Measurements from ENCODE around the gene ONECUT2. TPM values are rescaled to one million over a fixed set of nuclear protein-coding genes. Genes with fewer than 3 reads are reported as not detected.
A peak's percentile ranks its signal among the peaks of the same experiment; 100 is the strongest.

Gene ONECUT2
- total and polyA plus RNA-seq, 9 of the 15 experiments (the other 6 are each of a cell fraction or from before 2014, with no cell fraction given) = 0.27 to 2.5 (median 0.83) TPM

DNA sequence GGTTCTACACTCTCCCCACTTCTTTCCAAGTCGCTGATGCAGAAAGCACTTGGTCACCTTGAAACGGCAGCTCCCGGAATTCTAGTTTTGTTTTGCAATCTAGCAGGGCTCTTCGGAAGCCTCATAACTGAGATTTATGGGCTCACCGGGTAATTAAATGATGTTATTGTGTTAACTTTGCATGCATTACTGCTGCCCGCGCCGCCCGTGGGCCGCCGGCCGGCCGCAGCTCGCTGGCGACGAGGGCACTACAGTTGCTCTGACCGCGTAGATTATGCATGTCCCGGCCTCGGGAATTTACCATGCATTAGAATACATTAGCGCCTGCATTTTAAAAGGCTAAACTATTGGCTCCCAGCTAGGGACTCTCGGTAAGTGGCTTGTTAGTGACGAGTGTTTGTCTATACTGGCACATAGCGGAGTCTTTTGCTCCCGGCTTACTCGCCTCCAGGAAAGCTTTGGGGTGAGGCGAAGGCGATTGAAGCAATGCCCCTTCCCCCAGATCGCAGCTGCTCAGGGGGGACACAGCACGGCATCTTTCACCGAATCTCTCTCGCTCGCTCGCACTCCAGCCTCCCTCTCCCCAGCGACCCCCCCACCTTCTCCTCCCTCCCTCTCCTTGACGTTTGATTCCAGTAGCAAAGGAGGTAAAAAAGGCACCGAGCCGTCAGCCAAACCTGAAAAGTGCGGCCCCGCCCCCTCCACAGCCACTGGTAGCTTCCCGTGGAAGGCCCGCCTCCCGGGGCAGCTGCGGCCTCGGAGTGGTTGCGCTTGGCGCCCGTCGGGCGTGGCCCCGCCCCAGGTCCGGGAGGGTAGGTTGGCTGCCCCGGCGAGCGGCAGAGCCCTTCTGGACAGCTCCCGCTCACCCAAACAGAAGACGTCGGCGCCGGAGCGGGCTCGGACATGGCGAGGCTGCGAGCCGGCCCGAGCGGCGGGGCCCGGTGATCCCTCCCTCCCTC is at the start of gene ONECUT2 (continued):
- TF ChIP-seq, protein P1, sequence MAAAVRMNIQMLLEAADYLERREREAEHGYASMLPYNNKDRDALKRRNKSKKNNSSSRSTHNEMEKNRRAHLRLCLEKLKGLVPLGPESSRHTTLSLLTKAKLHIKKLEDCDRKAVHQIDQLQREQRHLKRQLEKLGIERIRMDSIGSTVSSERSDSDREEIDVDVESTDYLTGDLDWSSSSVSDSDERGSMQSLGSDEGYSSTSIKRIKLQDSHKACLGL (CRISPR knock-in tag; IDR thresholded peaks at IDR 0.05; ENCODE audit: borderline replicate concordance, poor library complexity, severe bottlenecking) = no peak
- no peak for TF ChIP-seq MED1 (CRISPR knock-in tag; IDR thresholded peaks at IDR 0.05; ENCODE audit: borderline replicate concordance)
- no peak for TF ChIP-seq ZNF318 (IDR thresholded peaks at IDR 0.05; ENCODE audit: borderline replicate concordance in 1 of 2, low read depth in 1 of 2)
- no peak for TF ChIP-seq ERF (CRISPR knock-in tag; IDR thresholded peaks at IDR 0.05)
- TF ChIP-seq ATF7 (IDR thresholded peaks at IDR 0.05) = 0 out of 2 replicates have a peak, but pooled peaks have one; percentile 16
- peak; percentile 71 for TF ChIP-seq NEUROD1 (IDR thresholded peaks at IDR 0.05; ENCODE audit: borderline replicate concordance, low read depth, low read length, partially characterized antibody)
- no peak for TF ChIP-seq RBM14 (IDR thresholded peaks at IDR 0.05; ENCODE audit: borderline replicate concordance, insufficient read depth, low read depth, low read length)
- TF ChIP-seq, protein P2, sequence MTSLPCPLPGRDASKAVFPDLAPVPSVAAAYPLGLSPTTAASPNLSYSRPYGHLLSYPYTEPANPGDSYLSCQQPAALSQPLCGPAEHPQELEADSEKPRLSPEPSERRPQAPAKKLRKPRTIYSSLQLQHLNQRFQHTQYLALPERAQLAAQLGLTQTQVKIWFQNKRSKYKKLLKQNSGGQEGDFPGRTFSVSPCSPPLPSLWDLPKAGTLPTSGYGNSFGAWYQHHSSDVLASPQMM (CRISPR knock-in tag; IDR thresholded peaks at IDR 0.05) = no peak
- TF ChIP-seq PTTG1 (tag; IDR thresholded peaks at IDR 0.05; ENCODE audit: low read depth) = no peak
- no peak for TF ChIP-seq ZNF766 (CRISPR knock-in tag; conservative IDR thresholded peaks at IDR 0.05)
- no peak for TF ChIP-seq NR2C1 (IDR thresholded peaks at IDR 0.05)
- TF ChIP-seq NR2C1 (tag; IDR thresholded peaks at IDR 0.05) = no peak
- TF ChIP-seq GABPA (tag; conservative IDR thresholded peaks at IDR 0.05; ENCODE audit: low read depth) = no peak
- TF ChIP-seq ZNF699 (CRISPR knock-in tag; IDR thresholded peaks at IDR 0.05; ENCODE audit: insufficient replicate concordance) = no peak
- no peak for TF ChIP-seq POLR3G (IDR thresholded peaks at IDR 0.05; ENCODE audit: extremely low read depth, insufficient read length, insufficient replicate concordance)
- peak; percentile 37; the same call in 1 of the 2 replicates for TF ChIP-seq L3MBTL2 (IDR thresholded peaks at IDR 0.05)
- no peak for TF ChIP-seq RAD51 (IDR thresholded peaks at IDR 0.05; ENCODE audit: borderline replicate concordance, low read depth)
- TF ChIP-seq CHD2 (IDR thresholded peaks at IDR 0.05; ENCODE audit: low read depth, low read length) = peak; percentile 74
